LNCAP (cell line): ENCODE measurements around the gene NDRG3.

ENCODE experiments used
- TF ChIP-seq, protein P1 (sequence below): fragments of 450-650 bp; IDR thresholded peaks from 2 replicates; pipeline ENCODE4 v1.5.1; 2017; ENCODE audit warnings: mild to moderate bottlenecking

The NDRG3 gene

DNA sequence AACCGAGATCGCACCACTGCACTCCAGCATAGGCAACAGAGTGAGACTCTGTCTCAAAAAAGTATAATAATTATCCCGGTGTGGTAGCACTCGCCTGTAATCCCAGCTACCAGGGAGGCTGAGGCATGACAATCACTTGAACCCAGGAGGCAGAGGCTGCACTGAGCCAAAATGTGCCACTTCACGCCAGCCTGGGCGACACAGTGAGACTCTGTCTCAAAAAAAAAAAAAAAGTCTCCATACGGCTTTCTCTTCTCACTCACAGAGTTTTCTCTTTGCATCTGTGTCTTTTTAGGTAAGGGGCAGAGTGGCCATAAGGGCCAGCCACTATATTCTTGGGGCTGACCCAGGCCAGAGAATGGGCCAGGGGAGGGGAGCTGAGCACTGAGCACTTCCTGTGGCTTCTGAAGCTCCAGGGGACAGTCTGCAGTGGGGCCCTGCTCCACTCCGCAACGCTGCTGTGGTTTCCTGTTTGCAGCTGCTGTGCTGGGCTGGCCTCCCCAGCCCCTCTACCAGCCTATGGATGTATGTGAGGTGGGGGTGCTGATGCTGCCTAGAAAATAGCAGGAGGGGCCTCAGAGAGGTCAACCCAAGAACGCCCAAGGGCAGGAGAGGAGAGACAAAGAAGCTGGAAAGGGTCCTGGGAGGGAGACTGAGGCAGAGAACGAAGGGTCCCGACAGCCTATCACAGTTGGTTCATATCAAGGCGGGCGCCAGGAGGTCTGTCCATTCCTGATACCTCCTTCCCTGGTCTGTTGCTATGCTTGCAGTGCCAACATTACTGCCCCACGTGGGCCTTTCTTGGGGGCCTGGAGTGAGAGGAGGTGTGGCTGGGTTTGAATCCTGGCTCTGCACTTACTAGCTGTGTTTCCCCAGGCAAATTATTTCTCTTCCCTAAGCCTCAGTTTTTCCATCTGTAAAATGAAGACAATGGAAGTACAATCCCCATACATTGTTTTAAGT, 115.9 kb downstream of the NDRG3 start:
- TF ChIP-seq, protein P1, sequence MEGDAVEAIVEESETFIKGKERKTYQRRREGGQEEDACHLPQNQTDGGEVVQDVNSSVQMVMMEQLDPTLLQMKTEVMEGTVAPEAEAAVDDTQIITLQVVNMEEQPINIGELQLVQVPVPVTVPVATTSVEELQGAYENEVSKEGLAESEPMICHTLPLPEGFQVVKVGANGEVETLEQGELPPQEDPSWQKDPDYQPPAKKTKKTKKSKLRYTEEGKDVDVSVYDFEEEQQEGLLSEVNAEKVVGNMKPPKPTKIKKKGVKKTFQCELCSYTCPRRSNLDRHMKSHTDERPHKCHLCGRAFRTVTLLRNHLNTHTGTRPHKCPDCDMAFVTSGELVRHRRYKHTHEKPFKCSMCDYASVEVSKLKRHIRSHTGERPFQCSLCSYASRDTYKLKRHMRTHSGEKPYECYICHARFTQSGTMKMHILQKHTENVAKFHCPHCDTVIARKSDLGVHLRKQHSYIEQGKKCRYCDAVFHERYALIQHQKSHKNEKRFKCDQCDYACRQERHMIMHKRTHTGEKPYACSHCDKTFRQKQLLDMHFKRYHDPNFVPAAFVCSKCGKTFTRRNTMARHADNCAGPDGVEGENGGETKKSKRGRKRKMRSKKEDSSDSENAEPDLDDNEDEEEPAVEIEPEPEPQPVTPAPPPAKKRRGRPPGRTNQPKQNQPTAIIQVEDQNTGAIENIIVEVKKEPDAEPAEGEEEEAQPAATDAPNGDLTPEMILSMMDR: no peak

- TF ChIP-seq, protein P1: no peak
Observed at GRCh38 chr20:36628076-36628475, 117.8 kb downstream of the NDRG3 start.

DNA sequence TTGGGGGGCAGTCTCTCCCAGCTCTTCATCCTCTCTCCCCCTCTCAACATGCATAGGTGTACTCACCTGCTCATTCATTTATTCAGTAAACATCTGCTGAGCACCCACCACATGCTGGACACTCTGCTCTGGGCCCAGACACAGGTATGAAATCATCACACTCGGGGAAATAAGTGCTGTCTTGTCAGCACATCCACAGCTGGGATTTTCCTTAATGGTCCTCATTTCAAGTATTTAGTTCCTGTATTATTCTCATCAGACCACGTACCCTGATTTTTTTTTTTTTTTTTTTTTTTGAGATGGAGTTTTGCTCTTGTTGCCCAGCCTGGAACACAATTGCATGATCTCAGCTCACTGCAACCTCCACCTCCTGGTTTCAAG, 121.0 kb downstream of the NDRG3 start:
- TF ChIP-seq, protein P1: no peak

DNA sequence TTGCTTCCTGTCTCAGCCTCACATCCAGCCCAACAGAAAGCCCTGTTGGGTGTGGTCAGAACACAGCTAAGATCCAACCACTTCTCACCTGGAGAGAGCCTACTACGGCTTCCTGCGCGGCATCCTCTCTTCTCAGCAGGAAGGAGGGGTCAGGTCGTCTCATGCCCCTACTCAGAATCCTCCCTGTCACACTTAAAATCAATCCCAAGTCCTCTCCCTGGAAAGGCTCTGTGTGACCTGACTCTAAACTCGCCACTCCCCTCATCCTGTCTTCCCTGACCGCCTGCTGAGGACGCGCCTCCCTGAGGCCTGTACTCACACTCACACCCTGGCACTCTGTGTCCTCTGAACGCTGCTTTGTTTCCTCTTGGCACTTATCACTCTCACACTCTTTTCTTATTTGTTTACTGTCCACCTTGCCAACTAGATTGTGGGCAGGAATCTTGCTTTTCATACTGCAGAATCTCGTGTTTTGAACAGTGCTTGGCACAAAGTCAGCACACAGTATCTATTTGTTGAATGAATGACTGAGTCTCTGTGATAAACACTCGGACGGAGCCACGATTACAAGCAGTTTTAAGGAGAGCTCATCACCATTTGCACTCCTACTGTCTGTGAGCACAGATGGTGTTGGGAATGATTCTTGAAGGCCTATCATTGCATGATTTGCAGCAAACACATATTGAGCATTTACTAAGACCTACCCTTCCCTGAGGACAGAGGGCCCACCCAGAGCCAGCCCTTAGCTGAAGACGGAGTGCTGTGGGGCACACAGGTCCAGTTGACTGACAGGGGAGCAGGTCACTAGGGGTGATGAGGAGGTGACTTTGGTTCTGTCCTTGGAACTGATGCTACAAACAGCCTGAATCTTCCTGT, 121.6 kb downstream of the NDRG3 start:
- TF ChIP-seq, protein P1: peak; percentile 31; the same call in 1 of the 2 replicates

GRCh38 chr20:36623444-36623843, 122.4 kb downstream of the NDRG3 start:
- TF ChIP-seq, protein P1: no peak

DNA sequence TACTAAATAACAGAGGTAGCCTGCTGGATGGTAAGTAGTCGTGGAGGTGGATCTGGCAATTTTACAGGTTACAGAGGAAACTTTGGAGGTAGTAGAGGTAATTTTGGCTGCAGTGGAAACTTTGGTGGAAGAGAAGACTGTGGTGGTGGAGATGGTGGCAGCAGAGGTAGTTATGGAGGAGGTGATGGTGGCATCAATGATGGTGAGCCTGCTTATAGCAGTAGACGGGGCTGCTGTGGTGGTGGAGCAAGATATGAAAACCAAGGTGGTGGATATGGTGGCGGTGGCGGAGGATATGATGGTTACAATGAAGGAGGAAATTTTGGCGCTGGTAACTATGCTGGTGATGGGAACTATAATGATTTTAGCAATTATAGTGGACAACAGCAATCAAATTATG, 125.0 kb downstream of the NDRG3 start:
- TF ChIP-seq, protein P1: no peak

DNA sequence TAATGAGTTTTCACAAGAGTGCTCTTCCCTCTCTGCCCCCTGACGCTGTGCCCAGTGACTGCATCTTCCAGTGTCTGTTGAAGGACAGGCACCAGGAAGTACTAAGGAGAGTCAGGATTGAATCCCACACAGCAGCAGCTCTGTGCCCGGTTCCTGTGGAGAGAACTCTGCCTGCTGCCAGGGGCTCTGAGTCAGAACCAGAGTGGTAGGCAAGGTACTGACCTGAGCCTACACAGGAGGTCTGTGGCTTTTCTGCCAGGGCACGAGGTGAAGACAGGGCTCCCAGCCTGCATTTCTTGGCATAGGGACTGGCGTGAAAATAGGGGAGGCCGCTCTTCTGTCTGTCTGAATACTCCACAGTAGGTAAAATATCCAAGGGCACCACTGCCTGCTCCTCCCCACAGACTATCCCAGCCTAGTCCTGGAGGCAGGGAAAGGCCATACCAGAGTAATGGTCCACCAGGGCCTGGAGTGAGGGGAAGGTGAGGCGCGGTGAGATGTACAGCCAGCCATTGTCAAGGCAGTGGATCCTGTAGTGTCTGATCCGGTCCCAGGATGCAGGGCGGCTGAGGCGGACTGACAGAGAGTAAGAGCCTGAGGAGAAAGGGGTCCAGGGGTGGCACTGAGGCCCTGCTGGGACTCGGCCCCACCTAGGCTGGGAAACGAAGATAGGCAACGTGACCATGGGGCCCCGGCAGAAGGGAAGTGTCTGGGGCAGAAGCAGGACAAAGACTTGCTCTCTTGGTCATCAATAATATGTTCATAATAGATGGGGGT, 130.9 kb downstream of the NDRG3 start:
- TF ChIP-seq, protein P1: no peak
